Choroid plexus epithelial cell (primary cell): ENCODE data around the gene KRT28.

Experiments used
- DNase-seq: peaks from one replicate; pipeline ENCODE4 v3.0.0-alpha.2; 2010; ENCODE audit warnings: low read depth
- H3K4me3 ChIP-seq: 2 replicates; pipeline ENCODE4 v1.5.1; 2011; ENCODE audit warnings: low read depth, mild to moderate bottlenecking, control low read depth, low read length, moderate library complexity
- TF ChIP-seq, protein P1 (sequence below): conservative IDR thresholded peaks from 2 replicates; pipeline ENCODE4 v1.5.1; 2011; ENCODE audit warnings: low read depth, mild to moderate bottlenecking, control low read depth, inconsistent platforms, low read length, moderate library complexity

Gene KRT28

DNA sequence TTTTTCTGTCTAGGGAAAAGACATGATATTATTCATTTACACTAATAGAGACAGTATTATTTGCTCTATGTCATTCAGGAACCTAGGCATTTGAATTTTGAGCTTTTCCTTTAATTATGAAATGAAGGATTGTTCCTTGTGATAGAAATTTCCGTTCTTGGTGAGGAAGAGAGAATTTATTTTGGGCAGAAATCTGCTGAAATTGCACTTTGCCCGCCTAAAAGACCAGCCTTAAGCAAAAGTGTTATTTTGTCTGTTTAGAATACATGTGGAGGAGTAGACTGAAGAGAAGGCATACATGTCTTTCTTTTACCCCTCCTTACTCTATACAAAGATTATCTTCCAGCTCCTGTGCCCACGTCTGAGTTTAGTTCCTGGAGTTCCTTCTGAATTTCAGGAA lies 39.4 kb upstream of the KRT28 start:
- no peak for DNase-seq
- TF ChIP-seq, protein P1, sequence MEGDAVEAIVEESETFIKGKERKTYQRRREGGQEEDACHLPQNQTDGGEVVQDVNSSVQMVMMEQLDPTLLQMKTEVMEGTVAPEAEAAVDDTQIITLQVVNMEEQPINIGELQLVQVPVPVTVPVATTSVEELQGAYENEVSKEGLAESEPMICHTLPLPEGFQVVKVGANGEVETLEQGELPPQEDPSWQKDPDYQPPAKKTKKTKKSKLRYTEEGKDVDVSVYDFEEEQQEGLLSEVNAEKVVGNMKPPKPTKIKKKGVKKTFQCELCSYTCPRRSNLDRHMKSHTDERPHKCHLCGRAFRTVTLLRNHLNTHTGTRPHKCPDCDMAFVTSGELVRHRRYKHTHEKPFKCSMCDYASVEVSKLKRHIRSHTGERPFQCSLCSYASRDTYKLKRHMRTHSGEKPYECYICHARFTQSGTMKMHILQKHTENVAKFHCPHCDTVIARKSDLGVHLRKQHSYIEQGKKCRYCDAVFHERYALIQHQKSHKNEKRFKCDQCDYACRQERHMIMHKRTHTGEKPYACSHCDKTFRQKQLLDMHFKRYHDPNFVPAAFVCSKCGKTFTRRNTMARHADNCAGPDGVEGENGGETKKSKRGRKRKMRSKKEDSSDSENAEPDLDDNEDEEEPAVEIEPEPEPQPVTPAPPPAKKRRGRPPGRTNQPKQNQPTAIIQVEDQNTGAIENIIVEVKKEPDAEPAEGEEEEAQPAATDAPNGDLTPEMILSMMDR, result no peak
- no peak overlapping the region for H3K4me3 ChIP-seq

DNA sequence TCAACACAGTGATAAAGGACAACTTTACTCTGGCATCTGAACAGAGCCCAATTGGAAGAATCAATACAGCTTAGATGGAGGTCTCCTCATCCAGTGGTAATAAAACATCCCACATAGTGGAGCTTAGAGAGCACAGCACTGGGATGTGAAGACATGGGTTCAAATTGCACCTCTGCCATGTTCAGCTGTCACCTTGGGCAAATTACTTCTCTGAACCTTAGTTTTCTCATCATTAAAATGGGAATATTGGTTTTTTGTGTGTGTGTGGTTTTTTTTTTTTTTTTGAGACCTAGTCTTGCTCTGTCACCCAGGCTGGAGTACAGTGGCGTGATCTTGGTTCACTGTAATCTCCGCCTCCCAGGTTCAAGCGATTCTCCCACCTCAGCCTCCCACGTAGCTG lies 36.3 kb upstream of the KRT28 start:
- H3K4me3 ChIP-seq, result no peak overlapping the region
- TF ChIP-seq, protein P1, result no peak
- no peak for DNase-seq

DNA sequence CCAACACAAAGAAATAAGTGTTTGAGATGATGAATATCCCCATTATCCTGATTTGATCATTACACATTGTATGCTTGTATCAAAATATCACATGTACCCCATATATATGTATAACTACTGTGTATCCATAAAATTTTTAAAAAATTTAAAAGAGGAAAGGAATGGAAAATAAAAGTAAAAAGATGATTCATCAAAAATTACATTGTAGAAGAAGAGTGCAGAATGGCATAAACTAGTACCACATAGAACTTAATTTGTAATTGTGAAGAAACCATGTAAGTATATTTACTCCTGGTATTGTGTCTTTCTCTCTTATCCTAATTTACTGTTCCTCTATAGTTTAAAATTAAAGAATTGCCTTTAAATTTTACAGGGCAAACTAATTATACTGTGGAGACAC lies 34.1 kb upstream of the KRT28 start:
- H3K4me3 ChIP-seq, result no peak overlapping the region
- TF ChIP-seq, protein P1, result no peak
- no peak for DNase-seq

DNA sequence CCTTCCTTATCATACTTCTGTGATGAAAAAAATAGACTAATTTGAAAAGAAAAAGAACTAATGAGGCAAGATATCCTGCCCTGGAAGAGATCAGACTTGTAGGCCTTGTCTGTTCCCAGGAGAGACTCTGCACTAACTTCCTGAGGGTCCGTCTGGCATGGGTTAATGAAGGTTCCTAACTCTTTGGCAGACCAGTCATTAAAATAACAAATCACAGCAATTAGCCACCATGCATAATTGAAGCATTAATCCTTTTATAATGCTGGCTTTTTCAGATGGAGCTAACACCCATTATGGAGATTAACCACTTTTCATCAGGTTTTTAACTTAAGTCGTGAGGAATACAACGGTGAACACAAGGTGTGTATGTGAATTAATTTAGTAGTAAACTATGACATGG lies 33.1 kb upstream of the KRT28 start:
- DNase-seq, result no peak
- TF ChIP-seq, protein P1, result no peak
- no peak overlapping the region for H3K4me3 ChIP-seq

DNA sequence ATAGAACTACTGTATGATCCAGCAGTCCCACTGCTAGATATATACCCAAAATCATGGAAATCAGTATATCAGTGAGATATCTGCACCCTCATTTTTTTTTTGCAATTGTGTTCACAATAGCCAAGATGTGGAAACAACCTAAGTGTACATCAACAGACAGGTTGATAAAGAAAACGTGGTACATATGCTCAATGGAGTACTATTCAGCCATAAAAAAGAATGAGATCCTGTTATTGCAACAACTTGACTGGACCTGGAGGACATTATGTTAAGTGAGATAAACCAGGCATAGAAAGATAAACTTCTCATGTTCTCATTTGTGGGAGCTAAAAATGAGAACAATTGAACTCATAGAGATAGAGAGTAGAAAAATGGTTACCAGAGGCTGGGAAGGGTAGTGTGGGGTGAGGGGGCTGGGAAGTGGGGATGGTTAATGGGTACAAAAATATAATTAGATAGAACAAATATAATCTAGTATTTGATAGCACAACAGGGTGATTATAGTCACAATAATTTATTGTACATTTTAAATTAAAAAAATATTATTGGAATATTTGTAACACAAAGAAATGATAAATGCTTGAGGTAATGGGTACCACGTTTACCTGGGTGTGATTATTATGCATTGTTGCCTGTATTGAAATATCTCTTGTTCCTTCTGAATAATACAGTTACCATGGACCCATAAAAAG lies 30.5 kb upstream of the KRT28 start:
- DNase-seq, result no peak
- TF ChIP-seq, protein P1, result no peak
- no peak overlapping the region for H3K4me3 ChIP-seq

DNA sequence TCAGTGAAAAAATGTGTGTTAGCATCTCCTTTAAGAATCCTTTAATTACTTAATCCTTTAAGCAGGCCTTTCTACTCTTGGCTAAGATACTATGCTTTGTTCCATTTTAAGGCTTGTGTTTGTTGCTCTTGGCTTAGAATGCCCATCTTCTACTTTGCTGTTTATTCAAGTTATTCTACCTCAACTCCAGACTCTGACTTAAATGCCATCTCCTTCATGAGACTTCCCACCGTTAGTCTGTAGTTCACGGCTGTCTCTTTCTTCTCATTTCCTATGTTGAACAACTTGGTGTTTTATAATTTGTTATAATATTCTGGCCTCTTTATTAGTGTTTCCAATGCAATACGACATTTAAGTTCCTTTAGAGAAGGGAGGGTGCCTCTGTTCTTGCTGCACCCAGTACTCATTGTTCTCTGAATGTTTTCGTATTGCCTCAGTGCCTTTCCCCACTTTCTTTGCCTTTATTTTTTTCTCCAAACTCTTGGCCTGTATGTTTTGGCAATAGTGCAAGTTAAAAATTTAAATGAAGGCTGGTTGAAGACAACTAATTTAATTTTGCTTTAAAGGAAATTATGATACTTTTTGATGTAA lies 28.8 kb upstream of the KRT28 start:
- DNase-seq, result peak; percentile 79
- H3K4me3 ChIP-seq, result no peak overlapping the region
- TF ChIP-seq, protein P1, result no peak

DNA sequence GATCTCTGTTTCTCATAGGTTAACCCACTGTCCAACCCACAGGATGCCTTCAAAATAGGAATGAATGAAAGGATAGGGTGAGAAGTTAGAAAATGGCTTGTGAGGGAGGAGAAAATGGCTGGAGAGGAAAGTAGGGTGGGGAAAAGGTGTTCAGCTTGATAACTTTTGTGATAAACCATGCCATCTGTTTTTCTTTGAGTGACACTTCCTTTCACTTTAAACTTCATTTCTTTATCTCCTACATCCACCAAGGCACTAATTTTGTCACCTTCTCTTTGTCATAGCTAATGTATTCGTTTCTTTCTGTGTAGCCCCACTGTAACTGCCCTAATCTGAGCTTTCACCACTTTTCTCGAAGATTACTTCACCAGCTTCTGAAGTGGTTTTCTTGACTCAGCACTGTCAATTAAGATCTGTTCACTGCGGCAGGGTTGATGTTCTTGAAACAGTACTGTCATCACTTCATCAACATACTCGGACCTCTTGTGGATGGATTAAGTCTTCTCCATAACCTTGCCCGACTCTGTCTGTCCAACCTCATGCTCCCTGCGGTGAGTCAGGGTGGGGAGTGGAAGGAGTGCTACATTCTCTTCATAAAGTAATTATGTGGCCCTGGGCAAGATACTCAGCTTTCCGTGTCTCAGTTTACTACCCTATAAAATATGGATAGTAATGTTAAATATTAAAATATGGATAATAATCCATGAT lies 28.1 kb upstream of the KRT28 start:
- DNase-seq, result peak; percentile 88
- TF ChIP-seq, protein P1, result no peak

More for the DNA sequence above, 28.1 kb upstream of the KRT28 start:
- H3K4me3 ChIP-seq, result peak overlapping the region; percentile 6
